HG02623 (cell line): ENCODE results near the gene NDE1.

ENCODE experiments used
- ATAC-seq: cut with Tn5 transposase; IDR thresholded peaks from one replicate; pipeline ENCODE4 v1.9.1; 2021; ENCODE audit warnings: moderate library complexity; ENCODE audit not compliant: unreplicated experiment

NDE1 gene

GRCh38 chr16:15732416-15732815 lies 82.4 kb downstream of the NDE1 start:
- no peak for ATAC-seq

GRCh38 chr16:15735610-15736009 lies 85.6 kb downstream of the NDE1 start:
- ATAC-seq, result no peak

- no peak for ATAC-seq
Observed at GRCh38 chr16:15736529-15736928, 86.5 kb downstream of the NDE1 start.

- ATAC-seq, result no peak
Observed at GRCh38 chr16:15737140-15737644, 87.1 kb downstream of the NDE1 start.

GRCh38 chr16:15739464-15739863 lies 89.4 kb downstream of the NDE1 start:
- no peak for ATAC-seq

DNA sequence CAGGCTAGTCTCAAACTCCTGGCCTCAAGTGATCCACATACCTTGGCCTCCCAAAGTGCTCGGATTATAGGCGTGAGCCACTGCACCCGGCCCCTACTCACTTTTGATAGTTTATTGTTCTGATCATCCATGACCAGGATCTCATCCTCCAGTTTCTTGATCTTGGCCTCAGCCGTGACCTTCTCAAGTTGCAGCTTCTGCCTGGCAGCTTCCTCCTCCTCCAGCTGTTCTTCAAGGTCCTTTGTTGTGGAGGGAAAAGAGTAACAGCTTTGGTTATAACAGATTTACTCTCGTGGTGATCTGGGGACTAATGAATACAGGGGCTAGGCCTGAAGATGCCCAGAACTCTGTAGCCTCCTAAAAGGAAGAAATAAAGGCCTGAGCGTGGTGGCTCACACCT lies 89.9 kb downstream of the NDE1 start:
- no peak for ATAC-seq

DNA sequence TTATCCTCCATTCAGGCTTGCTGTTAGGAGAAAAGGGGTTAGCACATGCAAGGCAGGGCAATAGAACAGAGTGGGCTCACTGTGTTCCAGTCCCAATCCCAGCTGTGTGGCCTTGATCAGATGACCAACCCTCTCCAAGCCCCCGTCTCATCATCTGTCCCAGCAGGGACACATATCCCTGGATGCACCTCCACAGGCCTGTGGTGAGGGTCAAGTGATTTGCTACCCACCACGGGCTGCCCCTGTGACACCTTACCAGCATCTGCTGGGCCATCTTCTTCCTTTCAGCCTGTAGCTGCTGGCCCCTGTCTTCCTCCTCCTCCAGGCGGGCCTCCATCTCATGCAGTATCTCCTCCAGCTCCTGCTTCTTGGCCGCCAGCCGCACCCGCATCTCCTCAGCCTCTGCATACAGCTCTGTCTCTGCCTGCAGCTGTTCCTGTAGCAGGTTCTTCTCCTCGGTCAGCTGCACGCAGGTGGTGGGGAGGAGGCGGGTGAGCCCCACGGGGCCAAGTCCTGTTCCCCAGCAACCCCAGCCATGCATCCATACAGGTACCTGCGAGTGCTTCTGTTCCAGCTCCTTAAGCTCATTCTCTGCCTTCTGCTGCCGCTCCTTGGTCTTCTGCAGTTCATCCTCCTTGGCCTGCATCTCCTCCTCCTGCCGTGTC lies 91.3 kb downstream of the NDE1 start:
- ATAC-seq, result no peak

GRCh38 chr16:15742716-15743115 lies 92.7 kb downstream of the NDE1 start:
- ATAC-seq, result no peak

- no peak for ATAC-seq
Observed at GRCh38 chr16:15743657-15744056, 93.6 kb downstream of the NDE1 start.

GRCh38 chr16:15746332-15746731 lies 96.3 kb downstream of the NDE1 start:
- ATAC-seq, result no peak

- ATAC-seq, result no peak
Observed at GRCh38 chr16:15747937-15748336, 97.9 kb downstream of the NDE1 start.

- ATAC-seq, result no peak
Observed at GRCh38 chr16:15748654-15749053, 98.6 kb downstream of the NDE1 start.

DNA sequence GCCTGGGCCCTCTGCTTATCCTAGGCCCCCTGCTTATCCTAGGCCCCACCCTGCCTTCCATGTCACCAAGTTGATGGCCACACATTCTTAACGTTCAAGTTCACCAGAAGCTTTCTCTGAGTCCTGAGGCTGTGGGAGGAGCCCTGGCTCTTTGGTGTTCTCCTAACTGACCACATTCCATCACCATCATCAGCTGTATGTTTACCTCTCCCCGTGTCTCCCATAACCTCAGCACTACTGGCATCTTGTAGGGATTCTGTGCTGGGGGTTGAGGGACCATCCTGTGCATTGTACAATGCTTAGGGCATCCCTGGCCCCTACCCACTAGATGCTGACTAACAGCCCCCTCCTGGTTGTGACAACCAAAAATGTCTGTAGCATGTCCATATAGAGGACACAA lies 99.3 kb downstream of the NDE1 start:
- no peak for ATAC-seq

DNA sequence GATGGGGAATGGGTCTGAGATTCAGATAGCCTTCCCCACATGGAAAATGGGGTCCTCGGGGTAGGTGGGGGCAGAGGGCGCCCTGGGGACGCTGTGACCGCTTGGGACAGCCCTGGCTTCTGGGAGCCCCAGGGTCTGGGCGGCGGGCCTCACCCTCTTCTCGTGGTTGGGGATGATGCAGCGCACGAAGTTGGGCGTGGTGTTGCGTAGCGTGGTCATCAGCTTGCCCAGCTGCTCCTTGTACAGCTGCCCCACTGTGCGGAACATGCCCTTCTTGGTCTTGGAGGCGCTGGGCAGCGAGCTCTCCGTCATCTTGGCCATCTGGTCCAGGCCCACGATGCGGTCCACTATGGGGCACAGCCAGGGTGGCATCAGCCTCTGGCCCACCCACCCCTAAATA lies 99.9 kb downstream of the NDE1 start:
- ATAC-seq, result no peak

DNA sequence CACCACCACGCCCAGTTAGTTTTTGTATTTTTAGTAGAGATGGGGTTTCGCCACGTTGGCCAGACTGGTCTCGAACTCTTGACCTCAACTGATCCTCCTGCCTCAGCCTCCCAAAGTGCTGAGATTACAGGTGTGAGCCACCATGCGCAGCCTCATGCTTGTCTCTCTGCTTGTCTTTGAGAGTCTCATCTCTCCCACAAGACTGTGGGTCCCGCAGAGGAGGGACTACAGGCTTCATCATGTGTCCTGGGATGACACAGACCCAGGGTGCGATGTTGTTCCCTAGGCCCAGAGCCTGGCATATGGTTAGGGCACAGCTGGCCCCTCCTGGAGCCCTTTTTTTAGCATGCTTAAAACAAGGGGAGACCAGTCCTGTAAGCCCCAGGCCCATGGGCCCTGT lies 101.9 kb downstream of the NDE1 start:
- no peak for ATAC-seq

- no peak for ATAC-seq
Observed at GRCh38 chr16:15752717-15753488, 102.9 kb downstream of the NDE1 start.

DNA sequence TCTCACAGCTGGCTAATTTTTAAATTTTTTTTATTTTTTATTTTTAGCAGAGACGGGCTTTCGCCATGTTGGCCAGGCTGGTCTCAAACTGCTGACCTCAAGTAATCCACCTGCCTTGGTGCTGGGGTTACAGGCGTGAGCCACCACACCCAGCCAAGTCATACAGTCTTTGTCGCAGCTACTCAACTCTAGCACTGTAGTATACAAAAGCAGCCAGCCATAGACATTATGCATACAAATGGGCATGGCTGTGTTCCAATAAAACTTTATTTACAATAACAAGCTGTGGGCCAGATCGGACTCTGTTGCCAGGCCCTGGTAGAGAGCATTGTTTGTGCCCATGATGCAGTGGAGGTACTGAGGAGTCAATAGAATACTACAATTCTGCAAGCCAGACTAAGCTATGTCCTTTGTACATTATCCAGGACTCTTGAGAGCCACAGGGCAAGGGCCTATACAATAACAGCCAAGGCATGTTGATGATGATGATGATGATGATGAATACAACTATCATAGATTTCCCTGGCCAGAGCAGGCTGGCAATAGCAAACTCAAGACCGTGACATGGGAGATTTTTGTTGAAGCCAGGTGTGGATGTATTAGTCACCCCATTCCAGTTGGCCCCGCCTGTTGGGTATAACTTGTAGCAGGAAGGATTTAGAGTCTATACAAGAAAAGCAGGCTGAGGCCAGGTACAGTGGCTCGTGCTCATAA lies 104.9 kb downstream of the NDE1 start:
- no peak for ATAC-seq

- ATAC-seq, result no peak
Observed at GRCh38 chr16:15757077-15757386, 107.0 kb downstream of the NDE1 start.

GRCh38 chr16:15757630-15758251 lies 107.7 kb downstream of the NDE1 start:
- no peak for ATAC-seq

- ATAC-seq, result no peak
Observed at GRCh38 chr16:15759070-15759469, 109.0 kb downstream of the NDE1 start.

DNA sequence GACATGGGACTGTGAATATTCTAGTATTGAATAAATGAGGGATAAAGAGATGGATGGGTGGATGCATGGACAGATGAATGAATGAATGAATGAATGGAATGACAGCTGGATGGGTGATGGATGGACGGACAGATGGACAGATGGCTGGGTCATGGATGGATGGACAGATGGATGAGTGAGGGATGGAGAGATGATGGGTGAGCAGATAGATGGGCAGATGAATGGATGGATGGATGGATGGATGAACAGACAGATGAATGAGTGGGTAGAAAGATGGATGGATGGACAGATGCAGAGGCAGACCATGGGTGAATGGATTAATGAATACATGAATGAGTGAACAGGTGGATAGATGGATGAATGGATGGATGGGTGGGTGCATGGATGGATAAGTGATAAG lies 110.1 kb downstream of the NDE1 start:
- ATAC-seq, result no peak

DNA sequence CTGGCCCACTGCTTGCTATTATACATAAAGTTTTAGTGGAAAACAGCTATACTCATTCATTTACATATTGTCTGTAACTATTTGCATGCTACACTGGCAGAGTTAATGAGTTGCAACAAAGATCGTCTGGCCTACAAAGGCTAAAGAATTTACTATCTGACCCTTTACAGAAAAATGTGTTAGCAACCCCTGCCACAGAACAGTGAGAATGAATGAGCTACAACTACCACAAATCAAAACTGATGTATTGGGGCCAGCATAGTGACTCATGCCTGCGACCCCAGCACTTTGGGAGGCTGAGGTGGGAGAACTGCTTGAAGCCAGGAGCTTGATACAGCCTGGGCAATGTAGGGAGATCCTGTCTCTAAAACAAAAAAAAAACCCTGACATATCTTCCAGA lies 114.1 kb downstream of the NDE1 start:
- no peak for ATAC-seq
